Suprapubic skin (tissue), 4 donors: Measurements from ENCODE around the gene PLCL2.

Experiments used
- CTCF ChIP-seq, 2 donors: fragments of 200-600 bp in 1 of 2; fragments of 450-650 bp in 1 of 2; sonication (generic) in 1 of 2; IDR thresholded peaks; one replicate each; pipeline ENCODE4 v1.5.1; 2016 to 2019; ENCODE audit warnings: antibody characterized with exemption in 2 of 2, mild to moderate bottlenecking in 1 of 2, moderate library complexity in 1 of 2
- EP300 ChIP-seq: sonication (generic); formaldehyde crosslinking; IDR thresholded peaks from one replicate; pipeline ENCODE4 v1.6.1; 2017; ENCODE audit warnings: antibody characterized with exemption
- POLR2AphosphoS5 ChIP-seq, 3 donors: sonication (generic); formaldehyde crosslinking; IDR thresholded peaks; one replicate each; pipeline ENCODE4 v1.6.1; 2017; ENCODE audit warnings: antibody characterized with exemption in 3 of 3

DNA sequence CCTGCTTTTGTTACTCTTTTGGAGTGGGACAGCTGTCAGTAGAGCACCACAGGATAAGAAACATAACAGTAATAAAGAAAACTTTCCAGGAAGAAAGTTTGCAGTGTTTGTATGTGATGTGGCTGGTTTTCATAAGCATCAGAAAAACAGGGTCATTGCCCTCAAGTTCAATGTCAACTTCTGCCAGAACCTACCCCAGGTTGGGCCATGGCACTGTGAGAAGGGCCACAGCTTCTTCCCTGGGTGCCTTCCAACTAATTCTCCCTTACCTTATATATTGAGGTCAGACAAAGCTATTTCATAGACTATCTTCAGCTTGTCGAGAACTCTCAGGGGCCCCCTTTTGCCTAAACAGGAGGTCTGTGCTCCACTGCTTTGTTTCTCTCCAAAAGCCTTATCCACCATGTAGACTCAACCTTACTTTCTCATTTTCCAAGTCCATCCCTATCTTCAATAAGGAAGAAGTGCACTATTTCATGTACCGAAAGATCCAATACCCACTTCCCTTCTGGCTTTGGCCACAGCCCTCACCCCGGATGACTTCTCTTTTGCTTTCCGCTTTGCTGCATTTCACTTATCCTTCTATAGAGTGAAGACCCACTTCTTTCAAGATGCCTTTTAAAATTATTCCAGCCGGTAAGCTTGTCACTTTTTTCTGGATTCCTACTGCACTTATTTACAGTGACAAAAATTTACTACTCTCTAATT, 38.2 kb upstream of the PLCL2 start:
- TF ChIP-seq POLR2AphosphoS5 (IDR thresholded peaks at IDR 0.05): no peak
- TF ChIP-seq EP300: no peak
- TF ChIP-seq CTCF (IDR thresholded peaks at IDR 0.05): no peak
